ENCODE results near the gene ZNF526.
A peak's percentile ranks its signal among the peaks of the same experiment; 100 is the strongest.

Gene ZNF526

DNA sequence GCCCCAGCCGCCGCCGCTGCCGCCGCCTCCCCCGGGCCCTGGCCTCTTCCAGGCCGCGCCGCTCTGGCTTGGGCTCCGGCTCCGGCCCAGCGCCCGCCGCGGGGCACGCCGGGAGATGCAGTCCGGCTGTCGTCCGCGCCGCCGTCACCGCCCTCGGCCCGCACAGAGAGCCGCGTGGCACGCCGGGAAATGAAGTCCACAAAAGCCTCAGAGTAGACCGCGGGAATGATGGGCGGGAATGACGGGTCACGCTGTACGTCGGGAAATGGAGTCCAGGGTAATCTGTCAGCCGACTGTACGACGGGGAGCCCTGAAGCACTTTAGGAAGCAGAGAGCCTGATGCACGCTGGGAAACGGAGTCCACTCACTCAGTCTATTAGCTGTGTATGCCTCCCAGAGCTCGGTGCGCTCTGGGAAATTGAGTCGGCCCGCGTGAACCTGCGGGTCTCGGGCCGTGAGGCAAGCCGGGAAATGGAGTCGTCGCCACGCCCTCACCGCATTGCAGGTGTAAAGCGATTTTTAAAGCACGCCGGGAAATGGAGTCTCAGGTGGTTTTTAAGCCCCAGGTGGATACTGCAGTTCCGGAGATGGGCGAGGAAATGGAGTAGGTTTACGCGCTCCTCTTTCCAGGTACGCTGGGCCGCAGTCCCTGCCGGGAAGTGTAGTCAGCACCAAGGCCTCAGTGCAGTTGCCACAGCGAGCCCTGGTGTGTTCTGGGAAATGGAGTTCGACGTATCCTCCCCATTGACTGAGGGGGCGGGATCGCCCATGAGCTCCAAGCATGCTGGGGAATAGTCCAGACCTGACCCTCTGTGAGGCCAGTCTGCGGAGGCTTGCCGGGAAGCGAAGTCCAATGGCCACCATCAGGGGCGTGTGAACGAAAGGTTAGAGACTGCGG is 22.6 kb downstream of the ZNF526 start, which contains the start of gene GSK3A:
TSS of gene GSK3A (minus strand) at position 91 of the 898 bp plus-strand sequence. CDS start 137 bp downstream, outside the sequence.
- Histone ChIP-seq H3K27ac (ENCODE audit: poor library complexity, severe bottlenecking) (peak within 1 kb of the TSS; percentile 96), H3K27me3 (ENCODE audit: insufficient read depth, poor library complexity, severe bottlenecking) (no peaks in the 10 kb centered on the region), H3K4me1 (ENCODE audit: insufficient read depth, poor library complexity, severe bottlenecking) (peaks cover 8% of the 10 kb centered on the region), H3K36me3 (ENCODE audit: low read depth) (peaks cover 28% of the 10 kb centered on the region), H3K4me3 (ENCODE audit: severe bottlenecking) (peak within 1 kb of the TSS; percentile 96), H3K9me3 (ENCODE audit: severe bottlenecking) (no peaks in the 10 kb centered on the region)
- TF ChIP-seq CTCF (IDR thresholded peaks at IDR 0.05; ENCODE audit: poor library complexity, severe bottlenecking): no peak
- peak; percentile 98 for DNase-seq (ENCODE audit: low spot score)
- peak; percentile 81 for ATAC-seq (ENCODE audit: low read depth)

DNA sequence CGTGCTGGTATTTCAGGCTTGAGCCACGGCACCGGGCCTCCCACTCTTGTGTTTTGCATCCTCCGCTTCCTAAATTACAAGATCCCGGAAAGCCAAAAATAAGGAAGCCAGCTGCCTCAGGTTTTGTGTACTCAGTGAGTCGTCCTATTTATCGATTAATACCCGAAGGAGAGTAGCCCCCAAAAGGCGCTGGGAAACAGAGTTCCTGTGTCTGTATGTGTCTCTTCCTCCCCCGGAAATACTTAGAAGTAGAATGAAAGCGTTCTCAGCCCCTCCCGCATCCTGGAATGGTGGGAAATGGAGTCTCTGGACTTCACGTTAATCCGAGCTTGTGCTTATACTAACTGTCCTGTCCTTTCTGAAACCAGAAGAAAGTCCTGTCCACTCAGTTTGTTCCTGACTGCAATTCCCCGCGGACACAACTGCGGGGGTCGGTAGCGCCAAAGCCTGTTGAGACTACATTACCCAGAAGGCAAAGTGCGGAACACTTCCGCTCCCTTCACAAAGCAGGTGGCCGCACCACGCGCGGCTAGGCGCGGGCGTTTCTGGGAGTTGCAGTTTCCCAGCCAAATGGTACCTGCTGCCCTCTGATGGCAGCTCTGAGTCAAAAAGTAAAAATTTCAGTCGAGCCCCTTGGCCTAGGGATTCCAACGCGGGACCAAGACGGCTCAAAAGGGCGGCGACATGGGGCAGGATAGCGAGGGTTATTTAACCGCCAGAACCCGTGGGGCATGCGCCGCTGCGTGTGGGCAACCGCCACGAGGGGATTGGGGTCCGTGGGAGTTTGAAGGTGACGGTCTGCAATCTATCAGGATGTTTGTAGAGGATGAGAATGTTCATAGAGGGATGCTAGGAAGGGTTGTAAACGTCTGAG is 24.5 kb downstream of the ZNF526 start:
- Histone ChIP-seq H3K9me3 (ENCODE audit: severe bottlenecking) (no peaks in the 10 kb centered on the region), H3K4me3 (ENCODE audit: severe bottlenecking) (peak overlapping the region; percentile 96), H3K4me1 (ENCODE audit: insufficient read depth, poor library complexity, severe bottlenecking) (peaks cover 8% of the 10 kb centered on the region), H3K27ac (ENCODE audit: poor library complexity, severe bottlenecking) (peak overlapping the region; percentile 96), H3K27me3 (ENCODE audit: insufficient read depth, poor library complexity, severe bottlenecking) (no peaks in the 10 kb centered on the region), H3K36me3 (ENCODE audit: low read depth) (peaks cover 32% of the 10 kb centered on the region)
- peak; percentile 81 for TF ChIP-seq CTCF (IDR thresholded peaks at IDR 0.05; ENCODE audit: poor library complexity, severe bottlenecking)
- ATAC-seq (ENCODE audit: low read depth): peak; percentile 43
- peak; percentile 88 for DNase-seq (ENCODE audit: low spot score)

DNA sequence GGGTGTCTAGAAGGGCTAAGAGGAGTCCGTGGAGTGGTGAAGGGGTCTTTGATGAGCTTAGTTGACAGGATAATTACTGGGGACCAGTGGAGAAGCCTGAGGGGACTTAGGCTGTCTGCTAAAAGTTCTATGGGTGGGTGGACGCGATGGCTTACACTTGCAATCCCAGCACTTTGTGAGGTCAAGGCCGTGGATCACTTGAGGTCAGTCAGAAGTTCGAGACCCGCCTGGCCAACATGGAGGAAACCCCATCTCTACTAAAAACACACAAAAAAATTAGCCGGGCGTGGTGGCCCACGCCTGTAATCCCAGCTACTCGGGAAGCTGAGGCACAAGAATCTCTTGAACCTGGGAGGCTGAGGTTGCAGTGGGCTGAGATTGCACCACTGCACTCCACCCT is 25.1 kb downstream of the ZNF526 start:
- Histone ChIP-seq H3K27ac (ENCODE audit: poor library complexity, severe bottlenecking) (peak overlapping the region; percentile 96), H3K27me3 (ENCODE audit: insufficient read depth, poor library complexity, severe bottlenecking) (no peaks in the 10 kb centered on the region), H3K9me3 (ENCODE audit: severe bottlenecking) (no peaks in the 10 kb centered on the region), H3K4me3 (ENCODE audit: severe bottlenecking) (no peak overlapping the region), H3K36me3 (ENCODE audit: low read depth) (peaks cover 32% of the 10 kb centered on the region), H3K4me1 (ENCODE audit: insufficient read depth, poor library complexity, severe bottlenecking) (peaks cover 8% of the 10 kb centered on the region)
- ATAC-seq (ENCODE audit: low read depth): no peak
- no peak for TF ChIP-seq CTCF (IDR thresholded peaks at IDR 0.05; ENCODE audit: poor library complexity, severe bottlenecking)
- DNase-seq (ENCODE audit: low spot score): no peak

DNA sequence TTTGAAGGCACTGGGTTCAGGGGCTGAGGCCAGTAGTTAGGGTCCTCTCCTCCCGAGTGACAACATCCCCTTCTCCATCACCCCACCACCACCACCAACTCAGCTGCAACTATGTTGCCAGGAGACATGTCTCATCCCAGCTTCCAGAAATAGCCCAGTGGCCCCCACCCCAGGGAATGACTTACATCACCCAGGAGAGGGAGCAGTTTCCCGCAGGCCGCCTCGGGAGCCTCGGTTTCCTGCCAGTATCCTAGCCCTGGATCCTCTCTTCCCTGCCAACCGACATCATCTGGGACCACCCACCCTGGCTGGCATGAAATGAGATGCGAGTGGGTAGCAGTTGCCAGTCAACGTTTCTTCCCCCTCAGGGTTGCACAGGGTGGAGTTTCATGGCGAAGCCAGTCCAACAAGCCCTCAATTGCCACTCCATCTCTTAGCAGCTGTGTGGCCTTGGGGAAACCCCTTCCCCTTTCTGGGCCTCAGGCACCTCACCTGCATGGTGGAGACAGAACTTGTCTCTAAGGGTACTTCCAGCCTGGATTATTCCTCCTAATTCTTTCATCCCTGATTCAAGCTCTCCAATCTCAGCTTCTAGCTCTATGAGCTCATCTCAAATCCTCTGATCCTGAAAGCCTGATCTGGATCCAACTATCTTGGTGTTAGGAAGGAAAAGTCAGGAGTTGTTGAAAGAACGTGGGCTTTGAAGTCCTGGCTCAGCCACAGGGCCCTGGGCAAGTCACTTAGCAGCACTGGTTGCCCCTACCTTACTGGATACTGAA is 26.2 kb downstream of the ZNF526 start:
- H3K9me3 ChIP-seq (ENCODE audit: severe bottlenecking): no peaks in the 10 kb centered on the region
- no peaks in the 10 kb centered on the region for H3K27me3 ChIP-seq (ENCODE audit: insufficient read depth, poor library complexity, severe bottlenecking)
- no peak for ATAC-seq (ENCODE audit: low read depth)
- H3K36me3 ChIP-seq (ENCODE audit: low read depth): peaks cover 33% of the 10 kb centered on the region
- H3K4me1 ChIP-seq (ENCODE audit: insufficient read depth, poor library complexity, severe bottlenecking): peaks cover 1% of the 10 kb centered on the region
- no peak overlapping the region for H3K4me3 ChIP-seq (ENCODE audit: severe bottlenecking)
- DNase-seq (ENCODE audit: low spot score): no peak
- peak; percentile 64 for TF ChIP-seq CTCF (IDR thresholded peaks at IDR 0.05; ENCODE audit: poor library complexity, severe bottlenecking)
- peak overlapping the region; percentile 96 for H3K27ac ChIP-seq (ENCODE audit: poor library complexity, severe bottlenecking)

All from RWPE2 (cell line).